ENCODE results near the gene ZCCHC14.

DNA sequence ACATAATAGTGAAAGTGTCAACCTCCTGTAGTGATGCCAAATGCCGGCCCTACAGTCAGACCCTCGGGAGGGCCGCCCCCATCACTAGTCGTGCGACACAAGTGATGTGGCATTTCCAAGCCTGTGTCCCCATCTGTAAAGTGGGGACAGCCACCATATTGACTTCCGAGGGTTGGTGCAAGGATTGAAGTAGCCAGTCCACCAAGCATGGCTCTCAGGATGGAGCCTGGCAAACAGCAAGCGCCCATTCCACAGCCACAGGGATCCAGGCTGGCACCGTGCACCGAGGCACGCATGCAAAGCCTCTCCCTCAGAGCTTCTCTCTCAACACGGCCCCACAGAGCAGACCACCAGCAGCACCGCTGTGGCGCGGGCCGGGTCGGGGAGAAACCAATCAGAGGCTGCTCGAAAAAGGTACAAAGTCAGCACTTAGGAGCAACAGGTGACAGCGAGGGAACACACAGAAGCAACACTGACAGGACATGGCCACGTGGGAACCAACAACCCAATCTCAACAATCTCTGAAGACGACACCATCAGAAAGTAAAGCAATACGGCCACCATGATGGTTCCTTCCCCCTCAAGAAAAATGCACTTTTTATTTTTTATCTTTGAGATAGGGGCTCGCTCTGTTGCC is 20.6 kb downstream of the ZCCHC14 start:
- TF ChIP-seq, protein P1, sequence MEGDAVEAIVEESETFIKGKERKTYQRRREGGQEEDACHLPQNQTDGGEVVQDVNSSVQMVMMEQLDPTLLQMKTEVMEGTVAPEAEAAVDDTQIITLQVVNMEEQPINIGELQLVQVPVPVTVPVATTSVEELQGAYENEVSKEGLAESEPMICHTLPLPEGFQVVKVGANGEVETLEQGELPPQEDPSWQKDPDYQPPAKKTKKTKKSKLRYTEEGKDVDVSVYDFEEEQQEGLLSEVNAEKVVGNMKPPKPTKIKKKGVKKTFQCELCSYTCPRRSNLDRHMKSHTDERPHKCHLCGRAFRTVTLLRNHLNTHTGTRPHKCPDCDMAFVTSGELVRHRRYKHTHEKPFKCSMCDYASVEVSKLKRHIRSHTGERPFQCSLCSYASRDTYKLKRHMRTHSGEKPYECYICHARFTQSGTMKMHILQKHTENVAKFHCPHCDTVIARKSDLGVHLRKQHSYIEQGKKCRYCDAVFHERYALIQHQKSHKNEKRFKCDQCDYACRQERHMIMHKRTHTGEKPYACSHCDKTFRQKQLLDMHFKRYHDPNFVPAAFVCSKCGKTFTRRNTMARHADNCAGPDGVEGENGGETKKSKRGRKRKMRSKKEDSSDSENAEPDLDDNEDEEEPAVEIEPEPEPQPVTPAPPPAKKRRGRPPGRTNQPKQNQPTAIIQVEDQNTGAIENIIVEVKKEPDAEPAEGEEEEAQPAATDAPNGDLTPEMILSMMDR (IDR thresholded peaks at IDR 0.05; ENCODE audit: low read depth, low read length, poor library complexity, severe bottlenecking): no peak
- no peak for TF ChIP-seq EZH2phosphoT487 (IDR thresholded peaks at IDR 0.05; ENCODE audit: borderline replicate concordance, low read length)

Measured in DOHH2 (cell line).